Fibroblast of skin of abdomen (primary cell): Measurements from ENCODE around the gene CTNNBL1. TPM values are rescaled to one million over a fixed set of nuclear protein-coding genes. Genes with fewer than 3 reads are reported as not detected.
"Not testable (repeated sequence)": the region's sequence is repeated elsewhere in the genome, so short reads cannot be mapped to it uniquely, and the experiment has no call there.

Source experiments
- DNase-seq: peaks from one replicate; pipeline ENCODE4 v3.0.0-alpha.2; 2013
- polyA plus RNA-seq, 2 experiments: library from polyadenylated mRNA; unstranded; fragments of 120-200 nt; gene quantifications; one replicate each; pipeline ENCODE4 v1.2.1, GENCODE V29; 2013; ENCODE audit not compliant: insufficient read length in 2 of 2

The CTNNBL1 gene
- polyA plus RNA-seq (2013, experiment 1 of 2; ENCODE audit: insufficient read length) = 54.3 TPM
- polyA plus RNA-seq (2013, experiment 2 of 2; ENCODE audit: insufficient read length) = 53.6 TPM

GRCh38 chr20:37693635-37694626 is at the start of gene CTNNBL1:
Gene CTNNBL1, plus strand, starts transcription at chr20:37694030. Its CDS starts 93 bp downstream, at chr20:37694123.
- peak; percentile 97 for DNase-seq

GRCh38 chr20:37644605-37645004 is 49.2 kb upstream of the CTNNBL1 start:
- DNase-seq = no peak

DNA sequence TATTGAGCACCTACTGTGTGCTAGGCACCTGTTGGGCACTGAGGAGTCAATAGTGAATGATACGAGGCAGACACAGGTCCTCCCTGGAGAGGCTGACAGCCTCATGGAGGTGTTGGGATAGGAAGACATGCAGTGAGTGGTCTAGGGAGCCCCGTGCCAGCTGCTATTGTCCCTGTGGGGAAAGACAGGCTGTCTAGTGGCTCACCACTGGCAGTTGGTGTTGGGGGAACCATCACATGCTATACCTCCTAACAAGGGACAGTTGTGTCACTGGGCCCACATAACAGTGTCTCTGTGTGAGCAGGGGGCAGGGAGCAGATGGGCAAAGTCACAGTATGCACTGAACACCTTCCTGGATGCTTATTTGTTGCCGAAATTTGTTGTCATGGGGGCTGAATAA is 45.9 kb upstream of the CTNNBL1 start:
- no peak for DNase-seq

DNA sequence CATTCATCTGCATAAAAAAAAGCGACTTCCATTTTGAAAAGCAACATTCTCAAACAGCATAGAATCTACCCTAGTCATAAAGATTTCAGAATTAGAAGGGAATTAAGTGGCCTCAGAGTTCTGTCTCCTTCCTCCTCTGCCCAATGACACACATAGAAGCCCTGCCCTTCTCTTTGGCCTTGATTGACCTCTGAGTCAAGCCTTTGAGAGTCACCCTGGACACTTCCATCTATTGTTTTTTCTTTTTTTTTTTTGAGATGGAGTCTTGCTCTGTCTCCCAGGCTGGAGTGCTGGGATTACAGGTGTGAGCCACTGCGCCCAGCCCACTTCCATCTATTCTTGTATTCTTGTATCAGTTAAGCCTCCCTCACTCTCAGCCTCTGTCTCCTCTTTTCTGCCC is 44.8 kb upstream of the CTNNBL1 start:
- no peak for DNase-seq

DNA sequence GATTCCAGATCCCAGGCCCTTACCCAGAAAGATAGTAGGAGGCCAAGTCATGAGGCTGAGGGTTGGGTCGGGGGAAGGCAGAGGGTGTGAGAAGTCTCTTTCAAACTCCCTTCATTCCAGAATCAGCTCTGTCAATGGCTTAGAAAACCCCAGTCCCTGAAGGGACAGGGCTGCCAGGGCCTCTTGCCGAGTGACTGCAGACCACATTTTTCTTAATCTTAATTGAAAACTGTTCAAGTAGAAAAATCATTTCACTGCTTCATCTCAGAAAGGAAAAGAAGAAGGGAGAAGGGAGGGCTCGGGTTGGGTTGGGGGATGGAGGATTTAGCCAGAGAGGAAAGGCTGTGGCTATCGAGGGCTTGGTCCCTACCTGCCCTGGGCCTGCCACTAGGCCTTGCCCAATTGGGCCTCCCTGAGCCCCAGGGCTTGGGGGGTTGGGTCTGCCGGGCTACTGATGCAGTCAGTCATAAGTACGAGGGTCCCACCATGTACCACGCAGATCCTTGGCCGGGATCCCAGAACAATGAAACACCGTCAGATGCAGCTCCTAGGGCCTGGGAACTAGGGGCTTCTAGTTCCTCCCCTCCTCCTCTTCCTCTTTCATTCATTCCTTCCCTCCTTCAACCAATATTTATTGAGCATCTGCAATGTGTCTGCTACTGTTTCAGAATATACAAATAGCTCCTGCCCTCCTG is 44.0 kb upstream of the CTNNBL1 start:
- DNase-seq = no peak

DNA sequence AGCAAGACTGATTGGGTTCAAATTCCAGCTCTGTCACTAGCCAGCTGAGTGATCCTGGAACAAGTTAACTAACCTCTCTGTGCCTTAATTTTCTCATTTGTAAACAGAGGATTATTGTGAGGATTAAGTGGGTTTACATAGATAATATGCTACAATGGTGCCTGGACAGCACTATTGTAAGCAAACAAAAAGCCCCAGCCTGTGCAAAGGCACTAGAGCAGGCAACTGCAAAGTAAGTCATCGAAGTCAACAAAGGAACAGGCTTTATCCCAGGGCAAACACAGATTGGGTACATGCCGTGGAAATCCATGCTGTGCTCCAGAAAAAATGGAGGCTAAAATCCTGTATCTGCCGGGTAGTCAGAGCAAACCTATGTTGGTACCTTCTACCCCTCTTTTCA is 43.2 kb upstream of the CTNNBL1 start:
- no peak for DNase-seq

DNA sequence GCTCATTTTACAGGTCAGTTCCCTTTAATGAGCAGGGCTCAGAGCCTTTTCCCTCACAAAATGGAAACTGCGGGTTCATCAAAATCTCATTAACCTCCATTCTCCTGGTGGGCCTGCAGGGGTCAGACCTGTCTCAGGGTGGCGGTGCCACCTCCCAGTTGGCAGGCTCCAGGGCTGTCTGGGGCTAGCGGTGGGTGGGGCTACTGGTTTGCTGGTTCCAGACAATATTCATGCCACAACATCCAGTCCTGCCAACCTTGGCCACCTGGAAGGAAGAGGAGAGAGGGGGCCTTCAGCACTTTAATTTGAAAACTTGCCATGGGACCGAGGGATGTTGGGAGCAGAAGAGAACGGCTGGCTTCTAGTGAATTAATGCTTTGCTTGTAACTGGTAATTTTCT is 41.9 kb upstream of the CTNNBL1 start:
- DNase-seq = peak; percentile 8

GRCh38 chr20:37656945-37657344 is 36.9 kb upstream of the CTNNBL1 start:
- no peak for DNase-seq

DNA sequence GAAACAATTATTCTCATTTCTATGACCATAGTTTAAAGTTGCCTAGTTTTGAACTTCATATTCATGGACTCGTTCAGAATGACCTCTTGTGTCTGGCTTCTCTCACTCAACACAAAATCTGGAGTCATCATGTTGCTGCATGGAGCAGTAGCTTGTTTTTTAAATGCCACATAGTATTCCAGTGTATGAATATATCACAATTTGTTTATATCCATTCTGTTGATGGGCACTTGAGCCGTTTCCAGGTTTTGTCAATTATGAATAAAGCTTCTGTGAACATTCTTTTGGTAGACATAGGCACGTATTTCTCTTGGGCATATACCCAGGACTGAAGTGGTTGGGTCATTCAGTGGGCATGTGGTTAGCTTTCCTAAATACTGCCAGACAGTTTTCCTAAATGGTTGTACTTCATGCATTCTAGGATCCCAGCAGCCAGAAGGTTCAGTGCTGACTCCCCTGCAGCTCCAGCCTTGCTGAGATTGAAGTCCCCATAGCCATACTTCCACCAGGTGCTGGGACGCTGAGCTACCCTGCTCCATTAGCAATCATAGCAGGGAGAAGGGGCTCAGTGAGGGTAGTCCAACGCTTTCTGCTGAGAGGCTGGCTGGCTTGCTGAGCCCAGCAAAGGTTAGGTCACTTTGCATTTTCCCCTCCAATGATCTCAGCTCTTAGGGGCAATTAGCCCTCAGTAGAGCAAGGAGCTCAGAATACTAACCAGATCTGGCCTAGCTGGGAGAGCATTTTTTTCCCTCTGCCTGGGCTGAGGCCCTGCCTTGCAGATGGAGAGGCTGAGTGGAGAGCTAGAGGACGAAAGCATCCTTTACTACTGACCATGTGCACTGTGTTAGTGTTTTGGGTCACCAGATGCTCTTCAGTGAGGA is 35.7 kb upstream of the CTNNBL1 start:
- DNase-seq = no peak

GRCh38 chr20:37661519-37661918 is 32.3 kb upstream of the CTNNBL1 start:
- DNase-seq = no peak

DNA sequence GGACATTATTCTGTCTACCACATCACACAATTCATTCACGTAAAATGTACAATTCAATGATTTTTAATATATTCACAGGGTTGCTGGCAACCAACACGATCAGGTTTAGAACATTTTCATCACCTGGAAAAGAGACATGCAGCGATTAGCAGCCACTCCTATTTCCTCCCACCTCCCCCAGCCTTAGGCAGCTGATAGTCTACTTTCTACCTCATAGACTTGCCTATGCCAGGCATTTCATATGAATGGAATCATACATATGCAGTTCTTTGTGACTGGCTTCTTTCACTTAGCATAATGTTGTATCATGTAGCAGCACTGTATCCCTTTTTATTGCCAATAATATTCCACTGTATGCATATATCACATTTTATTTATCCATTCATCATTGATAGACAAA is 31.5 kb upstream of the CTNNBL1 start:
- no peak for DNase-seq

DNA sequence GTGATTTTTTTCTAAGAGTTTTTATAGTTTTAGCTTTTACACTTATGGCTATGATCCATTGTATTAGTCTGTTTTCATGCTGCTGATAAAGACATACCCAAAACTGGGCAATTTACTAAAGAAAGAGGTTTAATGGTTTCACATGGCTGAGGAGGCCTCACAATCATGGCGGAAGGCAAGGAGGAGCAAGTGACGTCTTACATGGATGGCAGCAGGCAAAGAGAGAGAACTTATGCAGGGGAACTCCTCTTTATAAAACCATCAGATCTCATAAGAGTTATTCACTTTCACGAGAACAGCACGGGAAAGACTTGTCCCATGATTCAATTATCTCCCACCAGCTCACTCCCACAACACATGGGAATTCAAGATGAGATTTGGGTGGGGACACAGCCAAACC is 29.2 kb upstream of the CTNNBL1 start:
- DNase-seq = not testable (repeated sequence)

DNA sequence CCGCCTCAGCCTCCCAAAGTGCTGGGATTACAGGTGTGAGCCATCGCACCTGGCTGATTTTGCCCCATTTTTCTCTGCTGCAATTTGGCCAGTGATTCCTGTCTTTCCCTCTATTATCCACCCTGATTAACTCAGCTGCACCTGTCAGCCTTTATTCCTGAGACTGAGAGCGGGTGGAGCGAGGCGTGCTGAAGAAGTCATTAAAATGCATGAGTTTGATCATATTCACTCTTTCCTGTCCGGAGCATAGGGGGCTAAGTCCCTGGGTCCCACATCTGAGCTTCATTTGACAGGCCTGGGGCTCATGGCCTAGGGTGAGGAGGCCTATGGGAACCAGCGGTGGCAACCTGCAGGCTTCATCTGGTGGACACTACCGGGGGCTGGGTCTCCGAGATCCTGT is 25.7 kb upstream of the CTNNBL1 start:
- DNase-seq = no peak

GRCh38 chr20:37669062-37669772 is 24.6 kb upstream of the CTNNBL1 start:
- DNase-seq = no peak

GRCh38 chr20:37669773-37670236 is 24.0 kb upstream of the CTNNBL1 start:
- no peak for DNase-seq

GRCh38 chr20:37670351-37670791 is 23.5 kb upstream of the CTNNBL1 start:
- no peak for DNase-seq

DNA sequence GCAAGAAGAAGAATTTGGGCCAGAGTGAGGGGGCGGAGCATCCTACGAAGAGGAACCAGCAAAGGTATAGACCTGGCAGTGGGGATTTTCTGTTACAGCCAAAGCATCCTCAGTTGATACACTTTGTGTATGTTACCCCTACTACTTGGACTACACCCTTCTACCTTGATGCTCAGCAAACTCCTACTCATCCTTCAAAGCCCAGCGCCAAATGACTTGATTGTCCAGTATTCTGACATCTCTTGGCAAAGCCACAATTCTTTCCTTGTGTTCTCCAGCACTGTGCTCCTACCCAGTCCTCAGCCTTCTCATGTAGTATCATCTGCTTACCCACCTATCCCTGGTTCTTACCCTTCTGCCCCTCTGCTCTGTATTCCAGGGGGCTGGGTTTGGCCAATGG is 21.7 kb upstream of the CTNNBL1 start:
- no peak for DNase-seq

- DNase-seq = no peak
Measured at GRCh38 chr20:37673444-37673843, 20.4 kb upstream of the CTNNBL1 start.

GRCh38 chr20:37676440-37676839 is 17.4 kb upstream of the CTNNBL1 start:
- no peak for DNase-seq

DNA sequence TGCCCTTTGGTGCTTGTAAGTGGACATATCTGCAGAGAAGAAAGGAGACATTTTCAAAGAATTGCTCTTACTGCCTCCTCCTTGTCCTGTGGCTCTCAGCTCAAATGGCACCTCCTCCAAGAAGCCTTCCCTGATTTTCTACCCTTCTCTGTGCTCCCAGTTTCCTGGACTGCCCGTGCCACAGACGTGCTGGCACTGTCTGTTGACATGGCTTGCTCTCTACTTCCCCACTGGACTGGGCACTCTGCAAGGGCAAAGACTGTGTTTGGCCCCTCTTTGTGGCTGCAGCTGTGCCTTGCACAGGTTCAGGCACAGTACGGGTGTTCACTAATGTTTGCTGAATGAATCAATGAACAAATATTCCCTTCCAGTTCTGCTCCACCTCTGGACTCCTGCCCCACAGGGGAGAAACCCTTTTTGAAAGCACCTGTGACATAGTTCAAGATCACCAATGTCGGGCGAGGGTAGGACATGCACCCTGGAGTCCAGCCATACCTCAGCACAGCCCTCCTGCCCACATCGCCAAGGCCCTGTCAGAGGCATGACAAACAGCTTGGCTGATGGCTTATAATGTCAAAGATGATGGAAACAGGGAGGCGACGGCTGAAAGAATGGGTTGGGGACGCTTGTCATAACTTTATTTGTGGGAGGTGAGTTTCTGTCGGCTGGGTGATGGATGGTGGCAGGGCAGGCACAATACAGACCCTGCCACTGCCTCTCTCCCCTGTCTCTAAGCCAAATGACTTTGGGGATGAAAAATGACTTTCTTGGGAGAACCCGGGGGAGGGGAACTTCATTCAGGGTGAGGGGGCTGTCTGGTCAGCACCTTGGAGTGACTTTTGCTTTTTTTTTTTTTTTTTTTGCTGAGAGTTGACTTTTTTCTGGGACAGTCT is 15.6 kb upstream of the CTNNBL1 start:
- DNase-seq = no peak

- DNase-seq = not testable (repeated sequence)
Measured at GRCh38 chr20:37679751-37680150, 14.1 kb upstream of the CTNNBL1 start.
